GM18499 (cell line): ENCODE measurements around the gene GSK3A.
"Not testable (repeated sequence)": the region's sequence is repeated elsewhere in the genome, so short reads cannot be mapped to it uniquely, and the experiment has no call there.

ENCODE experiments used
- ATAC-seq: cut with Tn5 transposase; IDR thresholded peaks from one replicate; pipeline ENCODE4 v1.9.1; 2021; ENCODE audit warnings: moderate number of reproducible peaks; ENCODE audit not compliant: insufficient read depth, unreplicated experiment

GSK3A gene

GRCh38 chr19:42269478-42270345 lies 27.3 kb upstream of the GSK3A start:
- no peak for ATAC-seq

- ATAC-seq: peak; percentile 57
Measured at GRCh38 chr19:42268704-42269477, 26.5 kb upstream of the GSK3A start, which contains the start of gene CIC. TSS of gene CIC (plus strand) at chr19:42269252. CDS start at chr19:42271784, 2,532 bp downstream.

- ATAC-seq: peak; percentile 33
Measured at GRCh38 chr19:42268142-42268703, 25.8 kb upstream of the GSK3A start.

GRCh38 chr19:42267644-42268141 lies 25.3 kb upstream of the GSK3A start:
- no peak for ATAC-seq

- ATAC-seq: not testable (repeated sequence)
Measured at GRCh38 chr19:42266928-42267603, 24.7 kb upstream of the GSK3A start.

- not testable (repeated sequence) for ATAC-seq
Measured at GRCh38 chr19:42266105-42266504, 23.7 kb upstream of the GSK3A start.

- ATAC-seq: no peak
Measured at GRCh38 chr19:42261763-42262162, 19.4 kb upstream of the GSK3A start.

- not testable (repeated sequence) for ATAC-seq
Measured at GRCh38 chr19:42257842-42258241, 15.4 kb upstream of the GSK3A start.

- ATAC-seq: no peak
Measured at GRCh38 chr19:42255766-42256745, 13.7 kb upstream of the GSK3A start.

- no peak for ATAC-seq
Measured at GRCh38 chr19:42254850-42255765, 12.7 kb upstream of the GSK3A start, which contains the start of gene ERF. TSS of gene ERF (minus strand) at chr19:42255128. CDS start at chr19:42254999, 129 bp downstream.

- no peak for ATAC-seq
Measured at GRCh38 chr19:42254089-42254849, 11.9 kb upstream of the GSK3A start.

GRCh38 chr19:42253245-42254088 lies 11.1 kb upstream of the GSK3A start:
- no peak for ATAC-seq

GRCh38 chr19:42252365-42253244 lies 10.2 kb upstream of the GSK3A start:
- no peak for ATAC-seq

- ATAC-seq: no peak
Measured at GRCh38 chr19:42251572-42252358, 9.4 kb upstream of the GSK3A start.
